GM23338 (cell line): Measurements from ENCODE around the gene UBTF. TPM values are rescaled to one million over a fixed set of nuclear protein-coding genes. Genes with fewer than 3 reads are reported as not detected.

Experiments
- ATAC-seq: fragments of 200-7000 bp; cut with Tn5 transposase; 3 replicates; pipeline ENCODE4 v1.9.1; 2020
- DNase-seq: peaks from one replicate; pipeline ENCODE4 v3.0.0-alpha.2; 2015; ENCODE audit warnings: low spot score
- H2AFZ ChIP-seq: fragments of 200-600 bp; sonication (generic); 2 replicates; pipeline ENCODE4 v1.8.0; 2016; ENCODE audit warnings: antibody characterized with exemption, mild to moderate bottlenecking, moderate library complexity
- H3F3A ChIP-seq: fragments of 200-600 bp; sonication (generic); replicated peaks from 2 replicates; pipeline ENCODE4 v1.8.0; 2017; ENCODE audit warnings: antibody characterized with exemption, mixed run types, low read depth
- H3K27ac ChIP-seq: fragments of 200-600 bp; sonication (generic); 2 replicates; pipeline ENCODE4 v1.6.1; 2016; ENCODE audit warnings: low read depth
- H3K27me3 ChIP-seq: fragments of 200-600 bp; sonication (generic); 2 replicates; pipeline ENCODE4 v1.8.0; 2016; ENCODE audit warnings: mild to moderate bottlenecking, mixed run types, moderate library complexity; ENCODE audit not compliant: insufficient read depth
- H3K36me3 ChIP-seq: fragments of 200-600 bp; sonication (generic); 2 replicates; pipeline ENCODE4 v1.8.0; 2016; ENCODE audit warnings: mild to moderate bottlenecking; ENCODE audit not compliant: insufficient read depth
- H3K4me1 ChIP-seq: fragments of 200-600 bp; sonication (generic); 2 replicates; pipeline ENCODE4 v1.8.0; 2016; ENCODE audit warnings: mild to moderate bottlenecking, moderate library complexity; ENCODE audit not compliant: insufficient read depth
- H3K4me2 ChIP-seq: fragments of 200-600 bp; sonication (generic); 2 replicates; pipeline ENCODE4 v1.7.1; 2017; ENCODE audit warnings: mixed run types
- H3K4me3 ChIP-seq: fragments of 200-600 bp; sonication (generic); 2 replicates; pipeline ENCODE4 v1.6.1; 2016; ENCODE audit warnings: mixed run types
- H3K79me2 ChIP-seq: fragments of 200-600 bp; sonication (generic); replicated peaks from 2 replicates; pipeline ENCODE4 v1.8.0; 2017; ENCODE audit warnings: mild to moderate bottlenecking; ENCODE audit not compliant: insufficient read depth
- H3K9me2 ChIP-seq: fragments of 200-600 bp; sonication (generic); 2 replicates; pipeline ENCODE4 v1.8.0; 2017; ENCODE audit not compliant: insufficient read depth
- H4K20me1 ChIP-seq: fragments of 200-600 bp; sonication (generic); replicated peaks from 2 replicates; pipeline ENCODE4 v1.8.0; 2017; ENCODE audit warnings: mild to moderate bottlenecking; ENCODE audit not compliant: insufficient read depth
- H3K27ac Mint-ChIP-seq: 2 replicates; pipeline ENCODE4 v1.8.0; 2020; ENCODE audit warnings: inconsistent platforms, mild to moderate bottlenecking, moderate library complexity, mixed read lengths
- H3K27me3 Mint-ChIP-seq: 3 replicates; pipeline ENCODE4 v1.8.0; 2022; ENCODE audit warnings: low read depth, mild to moderate bottlenecking, moderate library complexity, mixed read lengths, inconsistent platforms; ENCODE audit not compliant: insufficient read depth, poor library complexity
- H3K36me3 Mint-ChIP-seq: 3 replicates; pipeline ENCODE4 v1.8.0; 2021; ENCODE audit warnings: low read depth, mild to moderate bottlenecking, inconsistent platforms, moderate library complexity, mixed read lengths
- H3K4me1 Mint-ChIP-seq: 3 replicates; pipeline ENCODE4 v1.8.0; 2020; ENCODE audit warnings: mild to moderate bottlenecking, inconsistent platforms, mixed read lengths
- H3K4me3 Mint-ChIP-seq: 3 replicates; pipeline ENCODE4 v1.8.0; 2021; ENCODE audit warnings: moderate library complexity, mild to moderate bottlenecking, inconsistent platforms, mixed read lengths
- H3K9me3 Mint-ChIP-seq: 3 replicates; pipeline ENCODE4 v1.8.0; 2020; ENCODE audit warnings: moderate library complexity, mild to moderate bottlenecking, inconsistent platforms, mixed read lengths
- CREB1 ChIP-seq: fragments of 250-450 bp; sonication (Bioruptor Pico); IDR thresholded peaks from 2 replicates; pipeline ENCODE4 v1.5.0; 2020; ENCODE audit warnings: low read depth, mild to moderate bottlenecking, moderate library complexity
- EZH2 ChIP-seq: fragments of 200-600 bp; sonication (generic); IDR thresholded peaks from one replicate; pipeline ENCODE4 v1.8.0; 2017; ENCODE audit warnings: antibody characterized with exemption, mild to moderate bottlenecking, low read depth; ENCODE audit not compliant: unreplicated experiment
- JUNB ChIP-seq: IDR thresholded peaks from one replicate; pipeline ENCODE4 v1.6.1; 2016; ENCODE audit warnings: antibody characterized with exemption; ENCODE audit not compliant: unreplicated experiment
- NANOG ChIP-seq: IDR thresholded peaks from 2 replicates; pipeline ENCODE4 v1.6.1; 2016; ENCODE audit warnings: antibody characterized with exemption, borderline replicate concordance
- POLR2AphosphoS5 ChIP-seq: IDR thresholded peaks from 2 replicates; pipeline ENCODE4 v1.6.1; 2016; ENCODE audit warnings: antibody characterized with exemption, low read depth
- STAT1 ChIP-seq: IDR thresholded peaks from one replicate; pipeline ENCODE4 v1.6.1; 2016; ENCODE audit warnings: antibody characterized with exemption; ENCODE audit not compliant: unreplicated experiment
- ZNF114 ChIP-seq: fragments of 250-450 bp; sonication (Bioruptor Pico); IDR thresholded peaks from 2 replicates; pipeline ENCODE4 v1.5.0; 2020; ENCODE audit warnings: mild to moderate bottlenecking, moderate library complexity
- ZNF331 ChIP-seq: fragments of 250-450 bp; sonication (Bioruptor Pico); IDR thresholded peaks from 2 replicates; pipeline ENCODE4 v1.5.0; 2020; ENCODE audit warnings: low read depth, mild to moderate bottlenecking, moderate library complexity
- polyA plus RNA-seq: library from polyadenylated mRNA; unstranded; fragments of >200 nt; fragmentation: Nextera tagmentation; extraction: Ambion mirVana; gene quantifications from 2 replicates; pipeline ENCODE4 v1.2.1, GENCODE V29; 2016
- total RNA-seq: library from RNA; depleted of rRNA; stranded (reverse); fragments of >200 nt; shearing (Covaris generic); gene quantifications from 2 replicates; pipeline ENCODE4 v1.2.3, GENCODE V29; 2014
- TF ChIP-seq, protein P1 (sequence below), 2 experiments: fragments of 200-600 bp in 1 of 2; sonication (generic) in 1 of 2; conservative IDR thresholded peaks; 2 replicates each; pipeline versions ENCODE4 v1.5.1 to v1.6.1; 2016 to 2017; ENCODE audit warnings: antibody characterized with exemption in 2 of 2, low read depth in 2 of 2, mild to moderate bottlenecking in 2 of 2, moderate library complexity in 1 of 2
- TF ChIP-seq, protein P2 (sequence below): IDR thresholded peaks from one replicate; pipeline ENCODE4 v1.6.1; 2018; ENCODE audit warnings: antibody characterized with exemption; ENCODE audit not compliant: unreplicated experiment
- TF ChIP-seq, protein P3 (sequence below): IDR thresholded peaks from 2 replicates; pipeline ENCODE4 v1.6.1; 2016; ENCODE audit warnings: antibody characterized with exemption
- TF ChIP-seq, protein P4 (sequence below): fragments of 250-450 bp; sonication (Bioruptor Pico); IDR thresholded peaks from 2 replicates; pipeline ENCODE4 v1.5.0; 2020; ENCODE audit warnings: mild to moderate bottlenecking, moderate library complexity

Gene UBTF
- total and polyA plus RNA-seq, 2 experiments from 2014 or later: 29.9 to 62.2 TPM

DNA sequence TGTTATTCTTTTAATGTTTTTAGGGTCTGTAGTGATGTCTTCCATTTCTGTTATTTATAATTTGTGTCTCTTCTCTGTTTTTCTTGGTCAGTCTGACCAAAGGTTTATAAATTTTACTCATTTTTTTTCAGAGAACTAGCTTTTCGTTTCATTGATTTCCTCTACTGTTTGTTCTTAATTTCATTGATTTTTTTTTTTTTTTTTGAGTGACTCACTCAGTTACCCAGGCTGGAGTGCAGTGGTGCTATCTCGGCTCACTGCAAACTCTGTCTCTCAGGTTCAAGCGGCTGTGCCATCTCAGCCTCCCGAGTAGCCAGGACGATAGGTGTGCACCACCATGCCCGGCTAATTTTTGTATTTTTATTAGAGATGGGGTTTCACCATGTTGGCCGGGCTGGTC is 12.6 kb upstream of the UBTF start:
- no peaks in the 10 kb centered on the region for H3K9me2 ChIP-seq
- DNase-seq: no peak
- no peaks in the 10 kb centered on the region for H3K27me3 ChIP-seq
- H3F3A ChIP-seq: no peaks in the 10 kb centered on the region
- H3K4me1 Mint-ChIP-seq: no peaks in the 10 kb centered on the region
- H3K4me2 ChIP-seq: no peak overlapping the region
- H3K4me3 Mint-ChIP-seq: no peak overlapping the region; the same call in 2 of the 3 replicates
- peaks cover 16% of the 10 kb centered on the region for H3K27me3 Mint-ChIP-seq
- H3K27ac Mint-ChIP-seq: no peak overlapping the region
- ATAC-seq: no peak
- no peaks in the 10 kb centered on the region for H3K4me1 ChIP-seq
- no peak overlapping the region for H3K27ac ChIP-seq
- no peak overlapping the region for H2AFZ ChIP-seq
- peaks cover 7% of the 10 kb centered on the region; the same call in 2 of the 3 replicates for H3K9me3 Mint-ChIP-seq
- H3K79me2 ChIP-seq: no peaks in the 10 kb centered on the region
- no peaks in the 10 kb centered on the region for H3K36me3 ChIP-seq
- no peak overlapping the region for H3K4me3 ChIP-seq
- TF ChIP-seq EZH2 (no peak), POLR2AphosphoS5 (no peak), ZNF331 (CRISPR knock-in tag) (no peak), ZNF114 (CRISPR knock-in tag) (no peak), STAT1 (no peak), CREB1 (CRISPR knock-in tag) (no peak), JUNB (no peak), NANOG (no peak)
- TF ChIP-seq, protein P1, sequence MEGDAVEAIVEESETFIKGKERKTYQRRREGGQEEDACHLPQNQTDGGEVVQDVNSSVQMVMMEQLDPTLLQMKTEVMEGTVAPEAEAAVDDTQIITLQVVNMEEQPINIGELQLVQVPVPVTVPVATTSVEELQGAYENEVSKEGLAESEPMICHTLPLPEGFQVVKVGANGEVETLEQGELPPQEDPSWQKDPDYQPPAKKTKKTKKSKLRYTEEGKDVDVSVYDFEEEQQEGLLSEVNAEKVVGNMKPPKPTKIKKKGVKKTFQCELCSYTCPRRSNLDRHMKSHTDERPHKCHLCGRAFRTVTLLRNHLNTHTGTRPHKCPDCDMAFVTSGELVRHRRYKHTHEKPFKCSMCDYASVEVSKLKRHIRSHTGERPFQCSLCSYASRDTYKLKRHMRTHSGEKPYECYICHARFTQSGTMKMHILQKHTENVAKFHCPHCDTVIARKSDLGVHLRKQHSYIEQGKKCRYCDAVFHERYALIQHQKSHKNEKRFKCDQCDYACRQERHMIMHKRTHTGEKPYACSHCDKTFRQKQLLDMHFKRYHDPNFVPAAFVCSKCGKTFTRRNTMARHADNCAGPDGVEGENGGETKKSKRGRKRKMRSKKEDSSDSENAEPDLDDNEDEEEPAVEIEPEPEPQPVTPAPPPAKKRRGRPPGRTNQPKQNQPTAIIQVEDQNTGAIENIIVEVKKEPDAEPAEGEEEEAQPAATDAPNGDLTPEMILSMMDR (conservative IDR thresholded peaks at IDR 0.05; ENCODE audit: low read depth in 2 of 2): no peak
- TF ChIP-seq, protein P2, sequence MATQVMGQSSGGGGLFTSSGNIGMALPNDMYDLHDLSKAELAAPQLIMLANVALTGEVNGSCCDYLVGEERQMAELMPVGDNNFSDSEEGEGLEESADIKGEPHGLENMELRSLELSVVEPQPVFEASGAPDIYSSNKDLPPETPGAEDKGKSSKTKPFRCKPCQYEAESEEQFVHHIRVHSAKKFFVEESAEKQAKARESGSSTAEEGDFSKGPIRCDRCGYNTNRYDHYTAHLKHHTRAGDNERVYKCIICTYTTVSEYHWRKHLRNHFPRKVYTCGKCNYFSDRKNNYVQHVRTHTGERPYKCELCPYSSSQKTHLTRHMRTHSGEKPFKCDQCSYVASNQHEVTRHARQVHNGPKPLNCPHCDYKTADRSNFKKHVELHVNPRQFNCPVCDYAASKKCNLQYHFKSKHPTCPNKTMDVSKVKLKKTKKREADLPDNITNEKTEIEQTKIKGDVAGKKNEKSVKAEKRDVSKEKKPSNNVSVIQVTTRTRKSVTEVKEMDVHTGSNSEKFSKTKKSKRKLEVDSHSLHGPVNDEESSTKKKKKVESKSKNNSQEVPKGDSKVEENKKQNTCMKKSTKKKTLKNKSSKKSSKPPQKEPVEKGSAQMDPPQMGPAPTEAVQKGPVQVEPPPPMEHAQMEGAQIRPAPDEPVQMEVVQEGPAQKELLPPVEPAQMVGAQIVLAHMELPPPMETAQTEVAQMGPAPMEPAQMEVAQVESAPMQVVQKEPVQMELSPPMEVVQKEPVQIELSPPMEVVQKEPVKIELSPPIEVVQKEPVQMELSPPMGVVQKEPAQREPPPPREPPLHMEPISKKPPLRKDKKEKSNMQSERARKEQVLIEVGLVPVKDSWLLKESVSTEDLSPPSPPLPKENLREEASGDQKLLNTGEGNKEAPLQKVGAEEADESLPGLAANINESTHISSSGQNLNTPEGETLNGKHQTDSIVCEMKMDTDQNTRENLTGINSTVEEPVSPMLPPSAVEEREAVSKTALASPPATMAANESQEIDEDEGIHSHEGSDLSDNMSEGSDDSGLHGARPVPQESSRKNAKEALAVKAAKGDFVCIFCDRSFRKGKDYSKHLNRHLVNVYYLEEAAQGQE: no peak
- TF ChIP-seq, protein P3, sequence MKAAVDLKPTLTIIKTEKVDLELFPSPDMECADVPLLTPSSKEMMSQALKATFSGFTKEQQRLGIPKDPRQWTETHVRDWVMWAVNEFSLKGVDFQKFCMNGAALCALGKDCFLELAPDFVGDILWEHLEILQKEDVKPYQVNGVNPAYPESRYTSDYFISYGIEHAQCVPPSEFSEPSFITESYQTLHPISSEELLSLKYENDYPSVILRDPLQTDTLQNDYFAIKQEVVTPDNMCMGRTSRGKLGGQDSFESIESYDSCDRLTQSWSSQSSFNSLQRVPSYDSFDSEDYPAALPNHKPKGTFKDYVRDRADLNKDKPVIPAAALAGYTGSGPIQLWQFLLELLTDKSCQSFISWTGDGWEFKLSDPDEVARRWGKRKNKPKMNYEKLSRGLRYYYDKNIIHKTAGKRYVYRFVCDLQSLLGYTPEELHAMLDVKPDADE: no peak
- TF ChIP-seq, protein P4, sequence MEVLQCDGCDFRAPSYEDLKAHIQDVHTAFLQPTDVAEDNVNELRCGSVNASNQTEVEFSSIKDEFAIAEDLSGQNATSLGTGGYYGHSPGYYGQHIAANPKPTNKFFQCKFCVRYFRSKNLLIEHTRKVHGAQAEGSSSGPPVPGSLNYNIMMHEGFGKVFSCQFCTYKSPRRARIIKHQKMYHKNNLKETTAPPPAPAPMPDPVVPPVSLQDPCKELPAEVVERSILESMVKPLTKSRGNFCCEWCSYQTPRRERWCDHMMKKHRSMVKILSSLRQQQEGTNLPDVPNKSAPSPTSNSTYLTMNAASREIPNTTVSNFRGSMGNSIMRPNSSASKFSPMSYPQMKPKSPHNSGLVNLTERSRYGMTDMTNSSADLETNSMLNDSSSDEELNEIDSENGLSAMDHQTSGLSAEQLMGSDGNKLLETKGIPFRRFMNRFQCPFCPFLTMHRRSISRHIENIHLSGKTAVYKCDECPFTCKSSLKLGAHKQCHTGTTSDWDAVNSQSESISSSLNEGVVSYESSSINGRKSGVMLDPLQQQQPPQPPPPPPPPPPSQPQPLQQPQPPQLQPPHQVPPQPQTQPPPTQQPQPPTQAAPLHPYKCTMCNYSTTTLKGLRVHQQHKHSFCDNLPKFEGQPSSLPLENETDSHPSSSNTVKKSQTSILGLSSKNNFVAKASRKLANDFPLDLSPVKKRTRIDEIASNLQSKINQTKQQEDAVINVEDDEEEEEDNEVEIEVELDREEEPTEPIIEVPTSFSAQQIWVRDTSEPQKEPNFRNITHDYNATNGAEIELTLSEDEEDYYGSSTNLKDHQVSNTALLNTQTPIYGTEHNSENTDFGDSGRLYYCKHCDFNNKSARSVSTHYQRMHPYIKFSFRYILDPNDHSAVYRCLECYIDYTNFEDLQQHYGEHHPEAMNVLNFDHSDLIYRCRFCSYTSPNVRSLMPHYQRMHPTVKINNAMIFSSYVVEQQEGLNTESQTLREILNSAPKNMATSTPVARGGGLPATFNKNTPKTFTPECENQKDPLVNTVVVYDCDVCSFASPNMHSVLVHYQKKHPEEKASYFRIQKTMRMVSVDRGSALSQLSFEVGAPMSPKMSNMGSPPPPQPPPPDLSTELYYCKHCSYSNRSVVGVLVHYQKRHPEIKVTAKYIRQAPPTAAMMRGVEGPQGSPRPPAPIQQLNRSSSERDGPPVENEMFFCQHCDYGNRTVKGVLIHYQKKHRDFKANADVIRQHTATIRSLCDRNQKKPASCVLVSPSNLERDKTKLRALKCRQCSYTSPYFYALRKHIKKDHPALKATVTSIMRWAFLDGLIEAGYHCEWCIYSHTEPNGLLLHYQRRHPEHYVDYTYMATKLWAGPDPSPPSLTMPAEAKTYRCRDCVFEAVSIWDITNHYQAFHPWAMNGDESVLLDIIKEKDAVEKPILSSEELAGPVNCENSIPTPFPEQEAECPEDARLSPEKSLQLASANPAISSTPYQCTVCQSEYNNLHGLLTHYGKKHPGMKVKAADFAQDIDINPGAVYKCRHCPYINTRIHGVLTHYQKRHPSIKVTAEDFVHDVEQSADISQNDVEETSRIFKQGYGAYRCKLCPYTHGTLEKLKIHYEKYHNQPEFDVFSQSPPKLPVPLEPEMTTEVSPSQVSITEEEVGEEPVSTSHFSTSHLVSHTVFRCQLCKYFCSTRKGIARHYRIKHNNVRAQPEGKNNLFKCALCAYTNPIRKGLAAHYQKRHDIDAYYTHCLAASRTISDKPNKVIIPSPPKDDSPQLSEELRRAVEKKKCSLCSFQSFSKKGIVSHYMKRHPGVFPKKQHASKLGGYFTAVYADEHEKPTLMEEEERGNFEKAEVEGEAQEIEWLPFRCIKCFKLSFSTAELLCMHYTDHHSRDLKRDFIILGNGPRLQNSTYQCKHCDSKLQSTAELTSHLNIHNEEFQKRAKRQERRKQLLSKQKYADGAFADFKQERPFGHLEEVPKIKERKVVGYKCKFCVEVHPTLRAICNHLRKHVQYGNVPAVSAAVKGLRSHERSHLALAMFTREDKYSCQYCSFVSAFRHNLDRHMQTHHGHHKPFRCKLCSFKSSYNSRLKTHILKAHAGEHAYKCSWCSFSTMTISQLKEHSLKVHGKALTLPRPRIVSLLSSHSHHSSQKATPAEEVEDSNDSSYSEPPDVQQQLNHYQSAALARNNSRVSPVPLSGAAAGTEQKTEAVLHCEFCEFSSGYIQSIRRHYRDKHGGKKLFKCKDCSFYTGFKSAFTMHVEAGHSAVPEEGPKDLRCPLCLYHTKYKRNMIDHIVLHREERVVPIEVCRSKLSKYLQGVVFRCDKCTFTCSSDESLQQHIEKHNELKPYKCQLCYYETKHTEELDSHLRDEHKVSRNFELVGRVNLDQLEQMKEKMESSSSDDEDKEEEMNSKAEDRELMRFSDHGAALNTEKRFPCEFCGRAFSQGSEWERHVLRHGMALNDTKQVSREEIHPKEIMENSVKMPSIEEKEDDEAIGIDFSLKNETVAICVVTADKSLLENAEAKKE (CRISPR knock-in tag): no peak
- peaks cover 6% of the 10 kb centered on the region; the same call in 1 of the 3 replicates for H3K36me3 Mint-ChIP-seq
- no peaks in the 10 kb centered on the region for H4K20me1 ChIP-seq
